IMR-90 (cell line): ENCODE results near the gene DIPK1A. TPM values are rescaled to one million over a fixed set of nuclear protein-coding genes. Genes with fewer than 3 reads are reported as not detected.

Experiments
- ATAC-seq: fragments of 200-7000 bp; cut with Tn5 transposase; 2 replicates; pipeline ENCODE4 v1.9.1; 2020; ENCODE audit warnings: low read depth, mild to moderate bottlenecking, moderate library complexity
- BruUV-seq: library from RNA; stranded (reverse); fragments of 400-500 nt; replicated peaks from 2 replicates; lab custom pipeline; 2021; lab: Mats Ljungman, UMichigan
- CTCF ChIA-PET: fragments of 300-600 bp; formaldehyde crosslinking; extraction: SDS; loops from one replicate; lab custom pipeline; 2021; ENCODE audit warnings: antibody characterized with exemption; lab: Yijun Ruan, JAX
- POLR2A ChIA-PET: fragments of 300-600 bp; sonication (Branson Sonifier 250); formaldehyde crosslinking; loops from one replicate; lab custom pipeline; 2022; ENCODE audit warnings: antibody characterized with exemption; ENCODE audit not compliant: unreplicated experiment; lab: Charles Lee
- DNase-seq: peaks from one replicate; pipeline ENCODE4 v3.0.0; 2013
- H2AFZ ChIP-seq: replicated peaks from 2 replicates; pipeline ENCODE3; 2013; ENCODE audit warnings: low read length, mild to moderate bottlenecking; ENCODE audit not compliant: poor library complexity
- H2AK5ac ChIP-seq: 2 replicates; pipeline ENCODE4 v1.6.1; 2013; ENCODE audit warnings: low read depth, low read length, inconsistent platforms
- H2AK9ac ChIP-seq: replicated peaks from 2 replicates; pipeline ENCODE3; 2013; ENCODE audit warnings: mild to moderate bottlenecking, low read depth, low read length, moderate library complexity; ENCODE audit not compliant: poor library complexity
- H2BK120ac ChIP-seq: 2 replicates; pipeline ENCODE4 v1.6.1; 2013; ENCODE audit warnings: low read depth, low read length, inconsistent platforms
- H2BK15ac ChIP-seq: 3 replicates; pipeline ENCODE4 v1.6.1; 2013; ENCODE audit warnings: low read depth, low read length, inconsistent platforms
- H2BK20ac ChIP-seq: 2 replicates; pipeline ENCODE4 v1.6.1; 2013; ENCODE audit warnings: low read depth, mild to moderate bottlenecking, inconsistent platforms, low read length, moderate library complexity
- H2BK5ac ChIP-seq: 2 replicates; pipeline ENCODE4 v1.6.1; 2013; ENCODE audit warnings: mild to moderate bottlenecking, low read depth, low read length, inconsistent platforms; ENCODE audit not compliant: poor library complexity, severe bottlenecking
- H3K14ac ChIP-seq: replicated peaks from 2 replicates; pipeline ENCODE4 v1.6.1; 2013; ENCODE audit warnings: low read depth, low read length, inconsistent platforms
- H3K18ac ChIP-seq: 2 replicates; pipeline ENCODE4 v1.6.1; 2013; ENCODE audit warnings: low read depth, low read length, control low read depth
- H3K23ac ChIP-seq: 2 replicates; pipeline ENCODE4 v1.6.1; 2013; ENCODE audit warnings: low read depth, low read length, inconsistent platforms
- H3K27ac ChIP-seq: 2 replicates; pipeline ENCODE4 v1.5.1; 2013; ENCODE audit warnings: mild to moderate bottlenecking, control low read depth, low read length; ENCODE audit not compliant: insufficient read depth
- H3K27me3 ChIP-seq: 2 replicates; pipeline ENCODE4 v1.6.1; 2013; ENCODE audit warnings: low read length; ENCODE audit not compliant: control insufficient read depth, insufficient read depth
- H3K36me3 ChIP-seq: 2 replicates; pipeline ENCODE4 v1.6.1; 2013; ENCODE audit warnings: low read length, mixed read lengths; ENCODE audit not compliant: control insufficient read depth, insufficient read depth
- H3K4ac ChIP-seq: 2 replicates; pipeline ENCODE4 v1.6.1; 2013; ENCODE audit warnings: low read depth, low read length, inconsistent platforms
- H3K4me1 ChIP-seq: 2 replicates; pipeline ENCODE4 v1.6.1; 2013; ENCODE audit warnings: low read length, mixed read lengths; ENCODE audit not compliant: control insufficient read depth, insufficient read depth
- H3K4me2 ChIP-seq: 2 replicates; pipeline ENCODE4 v1.6.1; 2013; ENCODE audit warnings: low read depth, mild to moderate bottlenecking, control low read depth, low read length, moderate library complexity
- H3K4me3 ChIP-seq: 2 replicates; pipeline ENCODE4 v1.5.1; 2013; ENCODE audit warnings: low read depth, mild to moderate bottlenecking, control low read depth, low read length, moderate library complexity; ENCODE audit not compliant: insufficient read depth
- H3K56ac ChIP-seq: 2 replicates; pipeline ENCODE4 v1.6.1; 2013; ENCODE audit warnings: low read length, inconsistent platforms; ENCODE audit not compliant: insufficient read depth; ENCODE audit errors: extremely low read depth
- H3K79me1 ChIP-seq, 2 experiments: 2 replicates each; pipeline ENCODE4 v1.6.1; 2013; ENCODE audit warnings: low read length in 2 of 2, inconsistent platforms in 1 of 2, low read depth in 1 of 2
- H3K9ac ChIP-seq: 2 replicates; pipeline ENCODE4 v1.6.1; 2013; ENCODE audit warnings: low read depth, low read length, control low read depth
- H3K9me1 ChIP-seq: 2 replicates; pipeline ENCODE4 v1.6.1; 2013; ENCODE audit warnings: low read length, inconsistent platforms; ENCODE audit not compliant: insufficient read depth
- H3K9me3 ChIP-seq: 2 replicates; pipeline ENCODE4 v1.6.1; 2013; ENCODE audit warnings: low read length; ENCODE audit not compliant: control insufficient read depth, insufficient read depth
- H4K20me1 ChIP-seq: 2 replicates; pipeline ENCODE4 v1.6.1; 2013; ENCODE audit warnings: low read length, inconsistent platforms; ENCODE audit not compliant: insufficient read depth
- H4K5ac ChIP-seq: 2 replicates; pipeline ENCODE4 v1.6.1; 2013; ENCODE audit warnings: mild to moderate bottlenecking, low read depth, low read length, control low read depth
- H4K8ac ChIP-seq, 2 experiments: 2 replicates each; pipeline ENCODE4 v1.6.1; 2013; ENCODE audit warnings: low read depth in 2 of 2, low read length in 2 of 2, control low read depth in 1 of 2, inconsistent platforms in 1 of 2
- H4K91ac ChIP-seq: 2 replicates; pipeline ENCODE4 v1.6.1; 2013; ENCODE audit warnings: low read depth, low read length, inconsistent platforms; ENCODE audit not compliant: insufficient read depth
- BHLHE40 ChIP-seq: fragments of 150-350 bp; IDR thresholded peaks from 2 replicates; pipeline ENCODE4 v1.6.1; 2016; ENCODE audit warnings: mild to moderate bottlenecking, low read depth, low read length
- CEBPB ChIP-seq: IDR thresholded peaks from 2 replicates; pipeline ENCODE4 v1.6.1; 2012; ENCODE audit warnings: low read depth, low read length, improper control_type of control experiment
- CTCF ChIP-seq: conservative IDR thresholded peaks from 2 replicates; pipeline ENCODE4 v1.5.1; 2012; ENCODE audit warnings: mild to moderate bottlenecking, low read depth, low read length, improper control_type of control experiment
- ELK1 ChIP-seq: fragments of 150-350 bp; IDR thresholded peaks from 2 replicates; pipeline ENCODE4 v1.6.1; 2016; ENCODE audit warnings: low read depth, mild to moderate bottlenecking, low read length, moderate library complexity, borderline replicate concordance
- FOS ChIP-seq: fragments of 150-350 bp; IDR thresholded peaks from 2 replicates; pipeline ENCODE4 v1.6.1; 2016; ENCODE audit warnings: low read depth, low read length
- MAFK ChIP-seq: IDR thresholded peaks from 2 replicates; pipeline ENCODE4 v1.6.1; 2012; ENCODE audit warnings: low read depth, low read length, improper control_type of control experiment
- MXI1 ChIP-seq: IDR thresholded peaks from 2 replicates; pipeline ENCODE4 v1.6.1; 2012; ENCODE audit warnings: low read depth, mild to moderate bottlenecking, low read length, moderate library complexity, borderline replicate concordance
- NFE2L2 ChIP-seq: fragments of 150-350 bp; IDR thresholded peaks from 2 replicates; pipeline ENCODE4 v1.6.1; 2016; ENCODE audit warnings: low read depth, mild to moderate bottlenecking, low read length
- POLR2A ChIP-seq: IDR thresholded peaks from 2 replicates; pipeline ENCODE4 v1.6.1; 2012; ENCODE audit warnings: mild to moderate bottlenecking, low read depth, low read length
- RAD21 ChIP-seq: IDR thresholded peaks from 2 replicates; pipeline ENCODE4 v1.6.1; 2012; ENCODE audit warnings: low read length, improper control_type of control experiment
- RCOR1 ChIP-seq: IDR thresholded peaks from 2 replicates; pipeline ENCODE4 v1.6.1; 2012; ENCODE audit warnings: mild to moderate bottlenecking, low read length, improper control_type of control experiment; ENCODE audit not compliant: insufficient replicate concordance
- SMC3 ChIP-seq: fragments of 150-350 bp; IDR thresholded peaks from 2 replicates; pipeline ENCODE4 v1.6.1; 2016; ENCODE audit warnings: low read depth, mild to moderate bottlenecking, antibody characterized with exemption, low read length, moderate library complexity
- USF2 ChIP-seq: fragments of 150-350 bp; IDR thresholded peaks from 2 replicates; pipeline ENCODE4 v1.6.1; 2017; ENCODE audit warnings: mild to moderate bottlenecking, antibody characterized with exemption, low read length, low read depth
- WGBS, 2 experiments: methylation state at CpG; one replicate each; pipeline versions ENCODE4 v1.1.5 to v1.1.7; 2013; ENCODE audit warnings: missing lambda C conversion rate in 2 of 2; ENCODE audit not compliant: insufficient read length in 1 of 2; ENCODE audit errors: extremely low coverage in 2 of 2; 5-methylcytosine and 5-hydroxymethylcytosine counted together
- dilution Hi-C: fragments of 300-500 bp; cut with HindIII; formaldehyde crosslinking; loops from one replicate; pipeline ENCODE4 v1.14.3; 2018; ENCODE audit warnings: low sequenced_read_pairs; ENCODE audit not compliant: unreplicated experiment
- in situ Hi-C: fragments of 300-500 bp; cut with MboI; formaldehyde crosslinking; loops from 3 replicates; pipeline ENCODE4 v1.14.3; 2019; ENCODE audit warnings: low sequenced_read_pairs, inconsistent platforms, mixed read lengths
- intact Hi-C: fragments of 100-400 bp; cut with micrococcal nuclease; formaldehyde crosslinking; loops from 2 replicates; pipeline ENCODE4 v1.10.0; 2022
- polyA plus RNA-seq, 3 experiments: library from polyadenylated mRNA; depleted of rRNA; stranded (reverse); fragments of >200 nt; gene quantifications; 2 replicates each; pipeline ENCODE4 v1.2.3, GENCODE V29; 2012; ENCODE audit warnings: low replicate concordance in 1 of 3
- total RNA-seq: library from RNA; depleted of rRNA; stranded (reverse); fragments of >200 nt; gene quantifications from 2 replicates; pipeline ENCODE4 v1.2.3, GENCODE V29; 2012

DIPK1A gene
- total and polyA plus RNA-seq, 2 of the 4 experiments (the other 2 are of a cell fraction) = 4.7 to 5.7 TPM

- H2AK5ac ChIP-seq = no peak overlapping the region
- no peak overlapping the region for H3K14ac ChIP-seq
- H3K9me3 ChIP-seq = no peaks in the 10 kb centered on the region
- H2BK5ac ChIP-seq = no peak overlapping the region
- H2BK20ac ChIP-seq = no peak overlapping the region
- H3K4me1 ChIP-seq = no peaks in the 10 kb centered on the region
- H3K4ac ChIP-seq = no peak overlapping the region
- H3K4me3 ChIP-seq = no peak overlapping the region
- H3K9me1 ChIP-seq = no peaks in the 10 kb centered on the region
- H4K5ac ChIP-seq = no peak overlapping the region
- H3K23ac ChIP-seq = no peak overlapping the region
- H4K8ac ChIP-seq = no peak overlapping the region
- POLR2A ChIA-PET = interaction anchor here (0.6 kb wide), 1 partner anchor 39 kb away, joined by 8 read pairs; no protein-coding TSS in a partner anchor
- H3K18ac ChIP-seq = no peak overlapping the region
- no peak overlapping the region for H4K91ac ChIP-seq
- intact Hi-C loops (no loop called here), in situ Hi-C loops (loop anchor here (25.0 kb wide), 1 partner anchor 862 kb away; no protein-coding TSS in a partner anchor), dilution Hi-C loops (no loop called here)
- no CpG with 5 or more reads among the region's 2 CpGs for WGBS, 2 experiments
- no peaks in the 10 kb centered on the region for H3K36me3 ChIP-seq
- no peak overlapping the region for H3K56ac ChIP-seq
- H2AFZ ChIP-seq = no peak overlapping the region
- H3K27ac ChIP-seq = no peak overlapping the region
- no TSS peak for BruUV-seq
- ATAC-seq (no peak), DNase-seq (no peak)
- no peaks in the 10 kb centered on the region for H4K20me1 ChIP-seq
- peaks cover 32% of the 10 kb centered on the region for H3K27me3 ChIP-seq
- TF ChIP-seq USF2 (no peak), CTCF (no peak), BHLHE40 (no peak), POLR2A (no peak), CEBPB (no peak), RAD21 (no peak), RCOR1 (no peak), MAFK (no peak), MXI1 (no peak), NFE2L2 (no peak), FOS (no peak), ELK1 (no peak), SMC3 (no peak)
- H3K79me1 ChIP-seq = no peaks in the 10 kb centered on the region
- H3K4me2 ChIP-seq = no peak overlapping the region
- H2BK15ac ChIP-seq = no peak overlapping the region
- H3K9ac ChIP-seq = no peak overlapping the region
- H2BK120ac ChIP-seq = no peak overlapping the region
- no peak overlapping the region for H2AK9ac ChIP-seq
- CTCF ChIA-PET = interaction anchor here (0.8 to 1.3 kb wide), 2 partner anchors 14 to 142 kb away, joined by 3 read pairs; no protein-coding TSS in a partner anchor
Observed at GRCh38 chr1:93000751-93001175, 39.5 kb upstream of the DIPK1A start.
